Activated gamma-delta T cell treated with anti-CD3 and anti-CD28 coated beads, Interleukin-2, amount 50 U/mL, for 16 hours (primary cell): ENCODE results near the gene CACUL1.

ENCODE experiments used
- DNase-seq: peaks from one replicate; pipeline ENCODE4 v3.0.0-alpha.2; 2020; ENCODE audit warnings: low read depth

Gene CACUL1

DNA sequence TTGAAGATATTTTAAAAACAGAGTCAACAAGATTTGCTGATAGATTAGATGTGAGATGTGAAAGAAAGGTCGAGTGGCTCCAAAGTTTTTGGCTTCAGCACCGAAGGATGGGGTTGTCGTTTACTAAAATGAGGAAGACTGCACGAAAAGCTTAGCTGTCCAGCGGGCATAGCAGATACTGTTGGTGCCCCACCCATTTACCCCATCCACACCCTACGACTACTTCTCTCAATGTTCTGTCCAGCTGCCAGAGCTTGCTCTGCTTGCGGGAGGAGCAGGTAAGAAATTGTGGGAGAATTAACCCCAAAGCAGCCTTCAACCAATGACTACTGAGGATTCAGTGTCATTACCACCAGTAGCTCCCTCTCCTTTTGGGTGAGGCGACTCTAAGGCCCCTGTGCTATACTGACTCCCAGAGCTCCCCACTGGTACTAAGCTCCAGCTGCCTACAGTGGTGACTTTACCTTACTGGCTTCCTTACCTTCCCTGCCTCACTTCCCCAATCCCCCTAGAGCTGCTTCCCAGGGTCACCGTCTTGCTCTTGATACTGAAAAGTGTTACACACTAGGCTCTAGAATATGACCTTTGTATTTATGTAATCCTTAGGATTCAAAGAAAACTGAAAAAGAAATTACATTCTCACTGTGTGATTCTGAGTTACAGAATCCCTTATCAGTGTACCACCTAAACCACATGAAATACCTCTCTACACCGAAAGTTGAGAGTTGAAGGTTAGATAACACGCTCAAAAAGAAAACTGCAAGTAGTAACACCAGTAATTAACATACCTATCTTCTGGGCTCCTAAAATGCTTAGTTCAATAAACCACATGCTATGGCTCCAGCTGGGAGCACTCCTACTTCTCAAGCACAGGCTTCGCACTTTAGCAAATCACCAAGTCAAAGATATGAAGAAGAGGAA, 22.3 kb downstream of the CACUL1 start:
- DNase-seq, result no peak

- no peak for DNase-seq
Measured at GRCh38 chr10:118730756-118731456, 23.9 kb downstream of the CACUL1 start.

- no peak for DNase-seq
Measured at GRCh38 chr10:118729641-118730258, 25.0 kb downstream of the CACUL1 start.

- no peak for DNase-seq
Measured at GRCh38 chr10:118729200-118729599, 25.6 kb downstream of the CACUL1 start.

GRCh38 chr10:118725886-118726500, 28.8 kb downstream of the CACUL1 start:
- no peak for DNase-seq

GRCh38 chr10:118723466-118723865, 31.3 kb downstream of the CACUL1 start:
- DNase-seq, result no peak

- DNase-seq, result no peak
Measured at GRCh38 chr10:118721539-118721876, 33.3 kb downstream of the CACUL1 start.

- peak; percentile 44 for DNase-seq
Measured at GRCh38 chr10:118720685-118721538, 33.9 kb downstream of the CACUL1 start.

- DNase-seq, result no peak
Measured at GRCh38 chr10:118714366-118714765, 40.4 kb downstream of the CACUL1 start.

- DNase-seq, result no peak
Measured at GRCh38 chr10:118712930-118713634, 41.7 kb downstream of the CACUL1 start.

GRCh38 chr10:118712080-118712479, 42.7 kb downstream of the CACUL1 start:
- DNase-seq, result no peak

DNA sequence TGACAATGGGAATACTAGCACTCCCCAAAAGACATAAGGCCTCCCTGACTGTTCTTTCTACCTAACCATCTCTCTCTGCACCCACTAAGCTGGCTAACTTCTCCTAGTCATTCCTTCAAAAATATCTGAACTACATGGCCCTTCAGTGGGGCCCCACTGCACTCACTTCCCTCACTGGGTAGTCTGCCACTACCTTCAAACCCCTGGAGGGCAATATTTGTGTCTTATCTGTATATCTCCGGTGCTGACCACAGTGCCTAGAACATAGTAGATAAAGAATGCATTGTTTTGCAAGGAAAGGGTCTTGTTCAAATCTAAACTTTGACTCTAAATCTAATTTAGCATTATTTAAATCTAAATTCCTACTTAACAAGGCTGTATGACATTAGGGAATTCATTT, 44.3 kb downstream of the CACUL1 start:
- no peak for DNase-seq

- DNase-seq, result no peak
Measured at GRCh38 chr10:118708571-118708970, 46.2 kb downstream of the CACUL1 start.

DNA sequence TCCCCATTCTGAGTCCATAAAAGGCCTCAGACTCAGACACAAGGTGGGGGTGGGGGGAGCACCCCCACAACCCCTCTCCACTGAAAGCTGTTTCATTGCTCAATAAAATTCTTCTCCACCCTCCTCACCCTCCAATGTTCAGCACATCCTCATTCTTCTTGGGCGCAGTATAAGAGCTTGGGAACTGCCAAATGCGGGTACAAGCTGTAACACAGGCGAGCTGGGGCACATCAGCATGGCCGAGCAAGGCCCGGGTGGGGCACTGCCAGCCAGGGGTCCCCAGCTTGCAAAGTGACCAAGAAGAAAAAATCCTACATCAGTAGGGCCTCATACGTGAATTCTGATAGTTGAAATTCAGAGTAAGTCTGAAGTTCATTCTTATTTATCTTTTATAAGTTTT, 50.1 kb downstream of the CACUL1 start:
- DNase-seq, result no peak

DNA sequence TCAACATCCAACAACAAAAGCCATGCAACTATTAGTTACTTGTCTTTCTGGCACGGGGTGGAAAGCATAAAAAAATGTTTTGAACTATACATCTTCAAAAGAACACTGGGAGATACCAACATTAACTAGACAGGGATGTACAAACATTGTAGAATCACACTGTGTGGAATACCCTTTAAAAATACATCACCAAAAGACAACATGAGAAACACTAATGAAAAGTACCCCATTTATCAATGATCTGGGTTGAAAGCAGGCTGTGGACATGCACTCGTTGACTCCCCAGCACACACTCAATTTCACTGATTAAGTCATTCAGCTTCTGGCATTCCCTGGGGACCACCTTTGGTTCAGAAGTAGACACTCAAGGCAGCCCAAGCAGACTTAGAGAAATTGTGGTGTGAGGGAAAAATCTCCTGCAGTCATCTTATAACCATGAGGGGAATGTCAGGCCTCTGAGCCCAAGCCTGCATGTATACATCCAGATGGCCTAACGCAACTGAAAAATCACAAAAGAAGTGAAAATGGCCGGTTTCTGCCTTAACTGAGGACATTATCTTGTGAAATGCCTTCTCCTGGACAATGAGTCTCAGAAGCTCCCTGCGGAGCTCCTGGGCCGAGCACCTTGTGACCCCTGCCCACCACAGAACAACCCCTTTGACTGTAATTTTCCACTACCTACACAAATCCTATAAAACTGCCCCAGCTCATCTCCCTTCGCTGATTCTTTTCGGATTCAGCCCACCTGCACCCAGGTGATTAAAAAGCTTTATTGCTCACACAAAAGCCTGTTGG, 53.0 kb downstream of the CACUL1 start:
- no peak for DNase-seq

GRCh38 chr10:118698421-118698820, 56.3 kb downstream of the CACUL1 start:
- DNase-seq, result peak; percentile 69

GRCh38 chr10:118694848-118695247, 59.9 kb downstream of the CACUL1 start:
- DNase-seq, result no peak

GRCh38 chr10:118692872-118693271, 61.9 kb downstream of the CACUL1 start:
- no peak for DNase-seq

DNA sequence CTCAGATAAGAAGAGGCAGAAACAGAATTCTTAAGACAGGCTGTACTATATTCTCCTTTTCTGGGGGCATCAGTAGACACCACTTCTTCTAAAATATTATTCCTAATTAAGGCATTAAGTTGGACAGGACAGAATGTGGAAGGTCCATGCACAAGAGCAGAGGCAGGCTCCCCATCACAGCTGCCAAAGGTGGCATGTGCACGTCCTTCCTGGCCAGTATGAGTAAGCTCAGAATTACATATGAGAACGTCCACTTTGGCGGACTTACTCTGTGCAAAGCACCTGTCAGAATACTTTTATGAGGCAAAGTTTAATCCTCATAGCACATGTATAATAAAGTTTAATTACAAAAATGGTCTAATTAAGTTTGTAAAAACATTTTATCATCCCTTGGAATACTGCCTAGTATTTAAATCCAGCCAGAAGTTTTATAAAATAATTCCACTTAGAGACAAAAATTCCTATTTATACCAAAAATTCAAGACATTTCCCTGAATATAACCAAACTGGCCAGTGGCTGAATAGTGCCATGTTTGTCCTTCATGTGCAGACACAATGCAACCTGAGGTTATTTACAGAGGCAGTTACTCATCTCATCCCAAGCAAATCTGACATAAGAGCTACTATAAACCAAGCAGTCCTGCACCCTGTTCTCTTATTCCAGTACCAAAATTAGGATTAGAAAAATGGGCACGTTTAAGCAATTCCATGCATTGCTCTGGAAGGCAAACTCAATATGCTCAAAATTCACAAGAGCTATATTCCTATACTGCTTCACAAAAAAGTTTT, 65.5 kb downstream of the CACUL1 start:
- no peak for DNase-seq
